Epidermal melanocyte (primary cell): ENCODE measurements around the gene YRDC.
"Not testable (repeated sequence)": the region's sequence is repeated elsewhere in the genome, so short reads cannot be mapped to it uniquely, and the experiment has no call there.

Experiments
- DNase-seq: peaks from one replicate; pipeline ENCODE4 v3.0.0; 2011; ENCODE audit warnings: low spot score; ENCODE audit not compliant: insufficient read length

YRDC gene

DNA sequence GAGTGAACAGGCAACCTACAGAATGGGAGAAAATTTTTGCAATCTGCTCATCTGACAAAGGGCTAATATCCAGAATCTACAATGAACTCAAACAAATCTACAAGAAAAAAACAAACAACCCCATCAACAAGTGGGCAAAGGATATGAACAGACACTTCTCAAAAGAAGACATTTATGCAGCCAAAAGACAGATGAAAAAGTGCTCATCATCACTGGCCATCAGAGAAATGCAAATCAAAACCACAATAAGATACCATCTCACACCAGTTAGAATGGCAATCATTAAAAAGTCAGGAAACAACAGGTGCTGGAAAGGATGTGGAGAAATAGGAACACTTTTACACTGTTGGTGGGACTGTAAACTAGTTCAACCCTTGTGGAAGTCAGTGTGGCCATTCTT, 36.6 kb downstream of the YRDC start:
- not testable (repeated sequence) for DNase-seq

DNA sequence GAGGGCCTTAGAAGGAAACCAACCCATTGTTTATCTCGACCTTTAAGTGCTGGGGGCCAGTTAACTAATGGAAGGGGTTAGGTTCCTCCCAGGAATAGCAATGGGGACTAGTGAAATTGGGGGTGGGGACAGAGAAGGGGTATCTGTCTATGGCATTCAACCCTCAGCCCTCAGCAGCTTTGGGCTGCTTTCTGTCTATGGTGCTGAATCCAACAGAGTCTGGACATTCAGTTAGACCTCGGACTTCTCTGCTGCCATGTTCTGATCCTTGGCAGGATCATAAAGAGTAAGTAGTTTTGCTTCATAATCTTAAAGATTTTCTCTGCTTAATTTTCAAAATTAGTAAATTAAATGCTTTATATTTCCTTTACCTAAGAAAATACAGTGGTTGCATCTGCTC, 40.5 kb downstream of the YRDC start:
- no peak for DNase-seq

DNA sequence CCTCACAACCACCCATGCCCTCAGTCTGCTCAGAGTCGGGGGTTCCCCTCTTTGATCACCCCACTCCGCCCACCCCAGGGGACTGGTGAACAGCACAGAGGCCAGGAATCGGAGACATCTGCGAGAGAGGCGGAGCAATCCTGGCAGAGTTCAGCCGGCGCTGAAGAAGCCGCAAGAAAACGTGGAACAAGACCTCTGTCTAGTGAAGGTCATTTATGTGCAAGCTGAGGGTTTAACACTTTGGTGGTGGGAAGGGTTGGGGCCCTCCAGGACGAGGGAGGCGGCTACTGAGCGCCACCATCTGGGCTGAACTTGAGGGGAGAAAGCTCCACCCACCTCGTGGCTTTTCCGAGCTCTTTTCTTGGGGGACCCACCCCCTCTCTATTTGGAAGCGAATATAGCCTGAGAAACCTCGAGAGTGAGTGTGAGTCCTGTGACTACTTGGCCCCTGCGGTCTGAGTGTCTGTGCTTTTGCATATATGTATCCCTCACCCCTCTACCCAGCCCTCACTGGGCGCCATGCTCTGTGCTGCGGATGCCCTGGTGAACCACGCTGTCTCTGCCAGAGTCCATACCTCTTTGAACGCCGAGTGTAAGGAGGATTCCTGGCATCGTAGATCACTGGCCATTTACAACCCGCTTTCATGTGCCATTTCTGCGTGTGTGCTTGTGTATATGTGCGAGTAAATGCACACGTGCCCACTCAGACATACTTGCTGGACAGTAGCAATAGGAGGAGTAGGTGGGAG, 41.9 kb downstream of the YRDC start:
- DNase-seq, result no peak

DNA sequence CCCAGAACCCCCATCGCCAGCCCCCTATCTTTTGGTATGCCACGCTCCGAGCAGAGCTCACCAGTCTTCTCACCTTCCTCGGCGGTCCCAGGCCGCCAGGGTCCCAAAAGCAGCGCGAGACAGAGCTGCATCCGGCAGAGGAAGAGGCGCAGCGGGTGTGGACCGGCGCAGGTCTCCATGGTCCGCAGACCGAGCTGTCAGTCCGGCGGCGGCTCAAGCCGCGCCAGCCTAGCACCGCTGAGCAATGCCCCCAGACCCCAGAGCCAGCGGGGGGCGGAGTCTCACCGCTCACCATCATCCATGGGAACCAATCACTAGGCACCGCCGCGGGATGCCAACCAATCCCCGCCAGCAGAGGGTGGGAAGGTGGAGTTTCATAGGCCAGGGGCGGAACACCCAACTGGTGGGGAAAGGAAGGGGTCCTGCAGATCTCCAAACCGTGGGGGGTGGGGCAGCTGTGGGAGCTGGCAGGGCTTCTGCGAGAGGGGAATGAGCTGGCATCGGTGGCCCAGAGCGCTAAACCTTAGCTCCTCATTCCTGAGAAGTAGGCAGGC, 43.0 kb downstream of the YRDC start, which contains the start of gene EPHA10:
Gene EPHA10, minus strand, starts transcription at position 233 of the 554 bp plus-strand sequence. Its CDS starts 54 bp downstream, at position 179.
- no peak for DNase-seq

DNA sequence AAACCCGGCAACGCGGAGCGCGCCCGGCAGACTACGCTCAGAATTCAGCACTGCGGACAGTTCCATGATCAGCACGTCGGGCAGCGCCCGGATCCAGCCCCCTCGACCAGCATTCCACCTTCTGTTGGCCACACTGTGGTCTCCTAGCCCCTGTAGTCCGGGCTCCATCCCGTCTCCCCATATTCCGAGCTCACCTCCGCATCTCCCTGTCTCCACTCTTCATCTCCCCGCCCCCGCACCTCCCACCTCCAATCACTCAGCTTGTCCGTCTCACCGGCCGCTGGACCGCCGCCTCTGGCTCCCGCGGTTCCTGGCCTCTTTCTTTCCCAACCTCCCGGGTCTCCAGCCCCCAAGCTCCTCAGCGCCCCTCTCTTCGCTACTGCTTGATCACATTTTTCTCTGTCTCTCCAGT, 43.6 kb downstream of the YRDC start:
- DNase-seq, result no peak

DNA sequence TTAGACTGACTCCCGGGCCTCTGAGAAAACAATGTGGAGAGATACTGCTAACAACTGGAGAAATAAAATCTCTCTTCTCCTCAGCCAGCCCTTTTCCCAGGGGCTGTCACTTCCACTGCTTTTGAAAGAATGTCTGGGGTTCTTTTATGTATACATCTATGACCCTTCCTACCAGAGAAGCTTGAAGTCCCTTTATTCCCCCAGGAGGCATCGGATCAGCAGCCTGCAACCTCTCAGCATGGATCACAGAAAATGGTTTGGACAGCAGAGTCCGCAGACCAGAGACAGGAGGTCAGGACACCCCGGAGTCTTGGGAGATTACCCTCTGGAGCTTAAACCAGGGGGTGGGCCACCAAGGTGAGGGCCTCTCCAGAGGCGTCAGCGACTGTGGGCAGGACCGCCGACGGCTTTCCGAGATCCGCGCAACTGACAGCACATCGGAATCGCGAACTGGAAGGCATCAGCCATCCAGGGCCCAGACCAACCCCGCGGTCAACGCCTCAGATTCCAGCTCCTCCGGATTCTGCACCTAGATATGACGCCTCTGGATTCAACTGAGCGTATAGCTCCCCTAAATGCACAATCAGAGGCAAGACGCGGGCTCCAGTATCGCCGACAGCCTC, 44.1 kb downstream of the YRDC start:
- no peak for DNase-seq

DNA sequence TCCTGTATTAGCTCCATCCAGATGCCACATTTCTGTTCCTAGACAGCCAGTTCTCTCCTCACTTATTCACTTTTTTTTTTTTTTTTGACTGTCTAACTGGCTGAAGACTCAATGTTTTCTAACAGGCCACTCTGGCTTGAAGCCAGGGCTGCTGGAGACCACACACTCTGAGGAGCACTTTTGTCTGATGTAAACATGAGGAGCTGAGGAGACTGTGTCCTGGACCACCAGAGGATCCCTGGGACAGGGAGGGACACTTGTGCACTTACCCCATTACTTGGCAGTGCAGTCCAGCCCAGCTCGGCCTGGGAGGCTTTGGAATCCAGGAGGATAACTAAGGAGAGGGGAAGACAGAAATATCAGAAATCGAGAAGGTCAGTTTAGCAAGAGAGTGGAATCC, 45.5 kb downstream of the YRDC start:
- no peak for DNase-seq

DNA sequence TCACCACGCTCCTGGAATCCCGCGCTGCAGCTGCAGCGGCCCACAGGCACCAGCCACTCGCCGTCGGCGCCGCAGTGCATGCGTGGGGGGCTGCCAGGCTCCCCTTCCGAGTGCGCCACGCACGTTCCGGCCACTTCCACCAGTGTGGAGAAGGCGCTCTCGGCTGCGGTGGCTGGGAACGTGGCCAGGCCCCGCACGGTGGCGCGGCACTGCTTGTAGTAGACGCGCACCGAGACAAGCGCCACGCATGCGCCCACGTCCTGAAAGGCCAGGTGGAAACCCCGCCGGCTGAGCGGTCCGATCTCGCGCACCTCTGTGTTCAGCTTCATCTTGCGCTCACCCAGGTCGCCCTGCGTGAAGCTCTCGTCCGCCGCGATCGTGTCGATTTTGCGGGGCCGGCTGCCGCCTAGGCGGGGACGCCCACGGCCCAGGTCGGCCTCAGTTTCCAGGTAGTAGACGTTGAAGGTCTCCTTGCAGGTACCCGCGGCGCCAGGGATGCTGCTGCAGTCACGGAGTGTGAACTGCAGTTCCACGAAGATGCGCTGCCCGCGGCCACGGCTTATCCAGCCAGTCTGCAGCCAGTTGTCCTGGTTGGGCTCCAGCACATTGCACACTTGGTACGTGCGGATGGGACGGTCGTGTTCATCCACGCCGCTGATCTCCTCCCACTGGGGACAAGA, 46.5 kb downstream of the YRDC start:
- no peak for DNase-seq

DNA sequence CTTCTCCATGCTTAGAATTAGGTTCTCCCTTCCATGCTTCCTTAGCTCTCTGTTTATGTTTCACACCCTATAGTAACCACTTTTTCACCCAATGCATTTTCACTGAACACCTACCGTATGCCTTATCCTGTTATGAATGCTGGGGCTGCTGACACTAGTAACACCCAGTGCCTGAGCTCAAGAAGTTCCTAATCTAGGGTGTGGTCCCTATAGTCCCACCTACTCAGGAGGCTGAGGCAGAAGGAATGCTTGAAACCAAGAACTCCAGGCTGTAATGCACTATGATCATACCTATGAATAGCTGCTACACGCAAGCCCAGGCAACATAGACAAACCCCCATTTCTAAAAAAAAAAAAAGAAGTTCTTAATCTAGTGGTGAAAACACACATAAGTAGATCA, 48.6 kb downstream of the YRDC start:
- no peak for DNase-seq

DNA sequence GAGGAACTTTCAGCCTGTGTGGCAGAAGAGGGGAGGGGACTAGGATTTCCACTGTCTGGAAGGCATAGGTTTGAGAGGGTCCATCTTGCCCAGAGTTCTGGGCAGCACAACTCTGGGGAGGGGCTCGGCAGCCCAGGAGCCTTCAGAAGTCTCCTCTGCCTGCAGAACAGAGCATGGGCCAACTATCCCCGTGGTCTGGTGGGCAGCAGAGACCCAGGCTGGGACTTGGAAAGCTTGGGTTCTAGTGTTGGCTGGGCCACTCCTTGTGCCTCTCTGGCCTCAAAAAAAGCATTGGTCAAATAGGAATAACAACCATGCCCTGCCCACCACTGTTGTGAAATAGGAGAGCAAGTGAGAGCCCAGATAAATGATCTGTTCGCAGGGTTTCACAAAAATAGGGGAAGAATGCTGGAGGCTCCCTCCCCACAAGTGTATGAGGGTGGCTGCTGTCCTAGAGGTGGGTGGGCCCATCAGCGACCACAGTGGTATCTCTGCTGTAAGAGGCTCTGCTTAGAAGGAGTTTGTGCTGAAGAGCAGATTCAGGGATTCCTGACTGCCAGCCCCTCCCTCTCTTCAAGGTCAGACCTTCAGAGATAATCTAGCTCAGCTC, 52.0 kb downstream of the YRDC start:
- DNase-seq, result no peak

DNA sequence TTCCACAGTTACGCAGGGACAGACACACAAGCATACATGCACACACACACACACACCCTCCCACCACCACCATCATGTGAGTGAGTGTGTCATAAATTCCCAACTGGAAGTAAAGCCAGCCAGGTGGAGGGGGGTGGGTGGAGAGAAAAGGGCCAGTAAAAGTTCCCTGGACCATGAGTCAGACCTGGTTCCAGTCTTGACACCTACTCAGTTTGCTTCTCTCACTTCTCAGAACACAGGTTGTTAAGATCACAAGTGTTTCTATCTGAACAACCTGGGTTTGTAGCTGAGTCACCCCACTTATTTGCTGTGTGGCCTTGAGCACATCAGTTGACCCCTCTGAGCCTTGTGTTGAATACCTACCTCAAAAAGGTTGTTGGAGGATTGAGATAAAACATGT, 52.7 kb downstream of the YRDC start:
- no peak for DNase-seq

DNA sequence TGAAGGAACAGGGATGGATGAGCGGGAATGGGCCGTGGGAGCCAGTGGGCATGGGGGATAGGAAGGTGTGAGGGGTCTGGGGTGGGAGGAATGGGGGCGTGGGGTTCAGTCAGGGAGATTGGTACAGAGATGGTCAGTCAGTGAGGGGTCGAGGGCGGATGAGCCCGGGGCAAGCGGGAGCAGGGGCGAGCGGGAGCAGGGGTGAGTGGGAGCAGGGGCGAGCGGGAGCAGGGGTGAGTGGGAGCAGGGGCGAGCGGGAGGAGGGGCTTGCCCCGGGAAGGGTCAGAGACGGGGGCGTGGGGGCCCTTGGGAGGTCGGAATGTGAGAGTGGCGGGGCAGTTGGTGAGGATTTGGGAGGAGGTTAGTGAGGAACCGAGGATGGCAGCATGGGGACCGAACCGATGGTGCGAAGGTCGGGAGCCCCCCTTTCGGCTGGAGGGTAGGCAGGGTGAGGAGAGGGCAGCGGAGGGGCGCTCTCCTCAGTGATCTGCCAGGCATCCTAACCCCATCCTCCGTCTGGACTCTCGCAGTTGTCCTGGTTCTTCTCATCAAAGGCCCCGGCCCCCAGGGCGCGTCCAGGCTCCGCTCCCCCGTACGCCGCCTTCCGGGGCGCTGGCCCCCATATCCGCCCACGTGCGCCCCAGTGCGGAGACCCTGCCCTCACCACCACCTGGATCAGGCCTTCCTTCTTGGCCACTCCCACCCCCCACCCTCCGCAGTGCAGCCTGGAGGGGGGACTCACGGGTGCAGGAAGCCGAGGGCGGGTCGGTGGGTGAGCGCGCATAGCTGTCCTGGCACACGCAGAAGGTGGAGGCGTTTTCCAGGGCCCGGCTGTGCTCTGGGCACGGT, 54.3 kb downstream of the YRDC start:
- DNase-seq, result no peak
